HG03103 (cell line): Measurements from ENCODE around the gene ANKS3.

Experiments used
- ATAC-seq: cut with Tn5 transposase; IDR thresholded peaks from one replicate; pipeline ENCODE4 v1.9.1; 2021; ENCODE audit warnings: low read depth; ENCODE audit not compliant: unreplicated experiment

The ANKS3 gene

DNA sequence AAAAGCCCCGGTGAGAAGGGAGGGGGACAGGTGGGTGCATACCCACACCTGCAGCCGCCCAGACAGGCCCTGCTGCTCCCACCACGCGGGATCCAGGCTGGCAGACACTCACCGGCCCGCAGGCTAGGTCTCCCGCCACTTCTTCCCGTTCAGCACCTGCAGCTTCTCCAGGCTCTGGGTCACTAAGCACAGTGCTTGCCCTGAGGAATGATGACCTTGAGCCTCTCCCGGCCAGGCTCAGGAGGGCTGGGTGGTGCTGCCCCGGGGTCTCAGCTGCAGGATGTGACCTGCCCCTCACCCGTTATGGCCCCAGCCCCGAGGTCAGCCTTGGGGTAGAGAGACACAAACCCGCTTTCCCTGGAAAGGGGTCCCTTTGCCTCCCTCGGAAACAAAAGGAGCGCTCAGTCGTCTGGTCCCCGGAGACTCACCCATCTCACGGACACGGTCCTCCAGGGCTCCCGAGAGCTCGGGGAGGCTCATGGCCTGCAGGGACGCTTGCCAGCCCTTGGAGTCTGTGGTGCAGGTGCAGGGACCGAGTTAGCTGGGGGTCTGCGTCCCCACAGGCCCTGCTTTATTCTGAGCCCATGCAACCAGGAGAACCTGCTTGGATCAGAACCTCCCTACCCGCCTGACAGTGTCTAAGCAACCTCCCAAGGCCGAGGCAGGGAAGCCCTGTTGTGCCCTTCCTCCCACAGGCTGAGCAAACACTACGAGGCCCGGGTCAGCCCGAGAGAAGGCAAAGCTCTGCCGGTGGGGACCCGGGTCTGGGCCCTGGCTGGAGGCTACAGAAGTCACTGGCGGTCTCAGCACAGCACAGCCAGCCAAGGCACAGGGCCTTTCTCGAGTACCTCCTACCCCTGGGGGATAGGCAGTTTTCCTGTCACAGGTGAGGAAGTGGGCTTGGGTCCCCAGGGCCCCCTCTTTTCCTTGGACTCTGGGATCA is 36.9 kb downstream of the ANKS3 start:
- no peak for ATAC-seq

- no peak for ATAC-seq
Measured at GRCh38 chr16:4696172-4696904, 37.7 kb downstream of the ANKS3 start.

- ATAC-seq: no peak
Measured at GRCh38 chr16:4695473-4696171, 38.4 kb downstream of the ANKS3 start.

- ATAC-seq: no peak
Measured at GRCh38 chr16:4694642-4695451, 39.2 kb downstream of the ANKS3 start.

DNA sequence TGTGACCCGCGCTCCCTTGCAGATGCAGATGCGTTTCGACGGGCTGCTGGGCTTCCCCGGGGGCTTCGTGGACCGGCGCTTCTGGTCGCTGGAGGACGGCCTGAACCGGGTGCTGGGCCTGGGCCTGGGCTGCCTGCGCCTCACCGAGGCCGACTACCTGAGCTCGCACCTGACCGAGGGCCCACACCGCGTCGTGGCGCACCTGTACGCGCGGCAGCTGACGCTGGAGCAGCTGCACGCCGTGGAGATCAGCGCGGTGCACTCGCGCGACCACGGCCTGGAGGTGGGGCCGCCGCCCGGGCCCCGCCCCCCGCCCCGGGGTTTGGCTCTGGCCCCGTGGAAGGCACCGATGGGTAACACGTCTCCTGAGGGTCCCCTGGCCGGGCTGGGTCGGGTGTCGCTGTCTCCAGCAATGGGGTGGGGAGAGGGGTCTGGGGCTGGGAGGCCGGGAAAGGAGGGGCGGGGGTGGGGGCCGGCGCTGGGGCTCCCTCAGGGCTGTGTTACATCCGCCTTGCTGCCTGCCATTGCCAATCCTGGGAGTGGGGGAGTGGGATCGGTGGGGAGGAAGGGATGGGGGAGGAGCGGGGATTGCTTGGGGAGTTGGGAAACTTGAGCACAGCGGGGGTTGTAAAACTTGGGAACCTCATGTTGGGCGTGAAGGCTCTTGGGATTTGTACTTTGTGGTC is 40.0 kb downstream of the ANKS3 start:
- no peak for ATAC-seq

DNA sequence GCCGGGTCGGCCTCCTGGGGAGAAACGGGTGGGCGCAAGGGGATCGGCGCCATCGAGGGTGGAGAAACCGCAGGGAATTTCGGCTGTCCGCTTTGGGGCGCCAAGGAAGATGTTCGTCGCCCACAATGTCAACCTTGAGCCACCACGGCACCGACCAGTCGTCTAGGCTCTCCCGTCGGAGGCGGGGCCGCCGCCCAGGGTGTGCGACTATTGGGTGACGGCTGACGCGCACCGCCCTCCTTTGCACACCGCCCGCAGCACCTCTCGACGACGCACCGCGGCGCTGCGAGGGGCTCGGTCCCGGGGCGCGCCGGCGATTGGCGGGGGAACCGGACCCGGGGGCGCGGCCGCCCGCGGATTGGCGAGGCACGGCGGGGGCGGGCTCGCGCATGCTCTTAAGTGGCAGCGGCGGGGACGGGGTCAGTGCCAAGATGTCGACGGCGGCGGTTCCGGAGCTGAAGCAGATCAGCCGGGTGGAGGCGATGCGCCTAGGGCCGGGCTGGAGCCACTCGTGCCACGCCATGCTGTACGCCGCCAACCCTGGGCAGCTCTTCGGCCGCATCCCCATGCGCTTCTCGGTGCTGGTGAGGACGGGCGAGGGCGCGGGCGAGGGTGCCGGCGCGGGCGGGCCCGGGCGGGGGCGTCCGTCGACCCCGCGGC is 40.6 kb downstream of the ANKS3 start, which contains the start of gene NUDT16L1:
TSS of gene NUDT16L1 (plus strand) at position 267 of the 660 bp plus-strand sequence. CDS start at position 432, 165 bp downstream.
- peak; percentile 93 for ATAC-seq

DNA sequence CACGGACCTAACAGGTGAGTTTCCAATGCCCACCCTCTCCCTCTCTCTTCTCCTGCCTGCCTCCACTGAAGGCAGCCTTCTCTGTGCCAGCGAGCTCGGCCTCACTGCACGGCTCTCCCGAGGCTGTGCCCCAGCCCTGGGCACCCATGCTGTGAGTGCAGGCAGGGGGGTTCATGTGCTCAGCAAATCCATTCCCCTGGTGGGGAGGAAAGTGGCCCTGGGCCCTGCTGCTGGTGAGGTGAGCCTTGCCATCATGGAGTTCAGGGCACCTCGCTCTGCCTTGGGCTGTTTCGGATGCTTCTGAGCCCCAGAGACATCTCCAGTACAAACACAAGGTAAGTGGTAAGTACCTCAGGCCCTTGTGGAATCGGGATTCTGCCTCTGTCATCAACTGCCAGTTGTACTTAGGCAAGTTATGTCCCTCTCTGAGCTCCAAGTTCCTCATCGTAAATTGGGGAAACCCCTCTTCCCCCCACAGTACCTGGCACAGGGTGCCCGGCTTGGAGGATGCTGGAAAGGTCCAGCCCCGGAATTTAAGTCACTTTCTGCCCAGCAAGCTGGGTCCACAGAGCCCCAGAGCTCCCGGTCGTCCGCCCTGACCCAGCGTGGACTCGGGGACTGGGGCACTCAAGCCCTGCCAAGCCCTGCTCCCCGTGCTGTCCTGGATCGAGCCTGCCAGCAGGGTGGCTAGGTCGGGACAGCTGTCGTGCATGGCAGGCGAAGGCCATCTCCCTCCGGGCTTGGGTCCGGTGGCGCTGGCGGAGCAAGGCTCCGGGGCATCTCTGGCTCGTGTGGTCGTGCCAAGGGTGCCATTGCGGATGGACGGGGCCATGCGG is 41.4 kb downstream of the ANKS3 start:
- ATAC-seq: peak; percentile 5

DNA sequence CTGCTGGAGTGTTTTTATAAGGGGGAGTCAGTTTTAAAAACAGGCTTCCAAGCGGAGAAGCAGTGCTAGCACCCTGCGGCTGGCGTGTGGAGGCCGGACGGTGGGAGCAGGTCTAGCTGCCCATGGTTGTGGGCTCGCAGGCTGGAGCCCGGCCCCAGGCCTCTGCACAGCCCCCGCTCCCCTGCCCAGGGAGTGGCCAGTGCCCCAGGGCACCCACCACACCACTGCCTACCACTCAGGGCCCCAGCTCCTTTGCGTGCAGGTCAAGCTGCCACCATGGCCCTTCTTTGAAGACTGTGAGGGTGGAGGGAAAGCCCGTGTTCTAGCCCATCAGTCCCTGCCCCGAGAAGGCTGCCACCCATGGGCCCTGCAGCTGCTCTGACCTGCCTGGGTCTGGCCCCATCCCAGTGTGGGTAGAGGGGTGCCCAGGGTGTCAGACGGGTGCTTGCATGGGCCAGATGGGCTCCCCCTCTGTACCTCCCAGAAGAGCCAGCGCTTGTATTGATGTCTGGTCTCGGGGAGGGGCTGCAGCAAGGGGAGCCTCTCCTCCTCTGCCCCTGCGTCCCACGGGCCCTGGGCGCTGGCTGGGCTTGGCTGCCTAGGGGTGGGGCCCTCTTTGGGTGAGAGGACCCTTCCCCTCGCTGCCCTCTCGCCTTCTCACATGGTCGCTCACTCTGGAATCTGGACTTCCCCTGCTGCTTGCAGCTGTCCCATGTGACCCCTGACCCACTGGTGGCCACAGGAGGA is 42.2 kb downstream of the ANKS3 start:
- ATAC-seq: no peak

DNA sequence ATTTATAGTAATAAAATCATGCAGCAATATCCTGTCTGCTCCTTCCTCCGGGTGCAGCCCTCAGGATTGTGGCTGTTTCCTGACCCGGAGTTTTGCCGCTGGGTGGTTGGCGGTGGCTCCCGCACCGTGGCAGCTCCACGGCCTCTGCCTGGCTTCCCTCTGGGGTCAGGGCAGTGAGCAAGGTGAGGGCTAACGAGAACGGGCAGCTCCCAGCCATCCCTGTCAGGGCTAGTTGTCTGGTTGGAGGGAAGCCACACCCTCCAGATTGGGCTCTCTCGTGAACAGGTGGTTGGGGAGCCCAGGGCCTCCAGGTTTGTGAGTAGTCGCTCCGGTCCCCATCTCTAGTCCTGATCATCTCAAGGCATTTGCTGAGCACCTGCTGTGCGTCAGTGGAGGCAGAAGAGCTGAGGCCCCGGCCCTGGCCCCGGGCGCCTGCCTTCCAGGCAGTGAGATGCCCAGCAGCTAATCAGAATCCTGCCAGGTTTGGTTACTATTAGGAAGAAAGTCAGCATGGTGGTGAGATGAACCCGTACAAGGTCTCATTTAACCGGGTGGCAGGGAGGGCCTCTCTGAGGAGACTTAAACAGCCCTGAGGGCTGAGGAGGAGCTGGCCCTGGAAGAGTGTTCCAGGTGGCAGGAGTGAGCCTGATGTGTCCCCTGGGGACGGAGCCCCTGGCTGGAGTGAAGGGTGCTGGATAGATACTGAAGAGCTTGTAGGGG is 43.0 kb downstream of the ANKS3 start:
- ATAC-seq: no peak

GRCh38 chr16:4689864-4690704 is 44.0 kb downstream of the ANKS3 start:
- no peak for ATAC-seq

DNA sequence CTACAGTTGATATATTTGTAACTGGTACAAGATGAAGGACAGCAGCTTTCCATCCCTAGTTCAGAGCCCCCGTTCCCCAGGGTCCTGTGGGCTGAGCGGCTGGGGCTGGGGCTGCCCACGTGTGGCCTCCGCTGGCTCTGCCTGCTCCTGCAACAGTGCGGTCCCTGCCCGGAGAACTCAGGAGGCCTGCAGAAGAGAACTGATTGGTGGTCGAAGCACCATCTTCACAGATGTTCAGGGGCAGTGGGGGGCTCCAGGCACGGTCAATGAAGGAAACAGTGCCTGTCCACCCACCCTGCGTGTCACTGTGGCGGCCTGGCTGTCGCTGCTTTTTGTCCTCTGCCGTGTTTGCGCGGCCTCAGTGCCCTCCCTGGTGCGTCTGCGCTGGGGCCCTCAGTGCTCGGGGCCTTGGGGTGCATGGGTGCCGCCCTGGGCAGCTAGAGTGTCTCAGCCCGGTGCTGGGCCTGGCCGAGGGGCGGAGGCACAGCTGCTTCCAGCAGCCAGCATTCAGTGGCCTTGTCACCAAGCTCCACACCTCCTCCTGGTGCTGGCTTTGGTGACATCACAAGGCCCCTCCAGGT is 44.9 kb downstream of the ANKS3 start:
- ATAC-seq: no peak

DNA sequence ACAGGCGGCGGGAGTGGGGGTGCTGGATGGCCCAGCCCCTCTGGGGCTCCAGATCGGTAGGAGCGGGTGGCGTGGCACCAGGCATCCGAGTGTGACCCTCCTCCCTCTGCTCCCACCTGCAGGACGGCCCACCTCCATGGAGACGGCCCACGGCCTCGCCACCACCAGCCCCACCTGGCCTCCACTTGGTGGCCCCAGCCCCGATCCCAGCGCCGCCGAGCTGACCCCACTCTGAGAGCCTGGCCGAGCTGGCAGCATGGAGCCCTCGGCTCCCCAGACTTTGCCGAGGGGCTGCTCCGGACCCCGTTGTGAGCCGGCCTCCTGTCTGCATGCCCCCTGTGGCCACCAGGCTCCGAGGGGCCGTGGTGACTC is 45.4 kb downstream of the ANKS3 start:
- no peak for ATAC-seq

DNA sequence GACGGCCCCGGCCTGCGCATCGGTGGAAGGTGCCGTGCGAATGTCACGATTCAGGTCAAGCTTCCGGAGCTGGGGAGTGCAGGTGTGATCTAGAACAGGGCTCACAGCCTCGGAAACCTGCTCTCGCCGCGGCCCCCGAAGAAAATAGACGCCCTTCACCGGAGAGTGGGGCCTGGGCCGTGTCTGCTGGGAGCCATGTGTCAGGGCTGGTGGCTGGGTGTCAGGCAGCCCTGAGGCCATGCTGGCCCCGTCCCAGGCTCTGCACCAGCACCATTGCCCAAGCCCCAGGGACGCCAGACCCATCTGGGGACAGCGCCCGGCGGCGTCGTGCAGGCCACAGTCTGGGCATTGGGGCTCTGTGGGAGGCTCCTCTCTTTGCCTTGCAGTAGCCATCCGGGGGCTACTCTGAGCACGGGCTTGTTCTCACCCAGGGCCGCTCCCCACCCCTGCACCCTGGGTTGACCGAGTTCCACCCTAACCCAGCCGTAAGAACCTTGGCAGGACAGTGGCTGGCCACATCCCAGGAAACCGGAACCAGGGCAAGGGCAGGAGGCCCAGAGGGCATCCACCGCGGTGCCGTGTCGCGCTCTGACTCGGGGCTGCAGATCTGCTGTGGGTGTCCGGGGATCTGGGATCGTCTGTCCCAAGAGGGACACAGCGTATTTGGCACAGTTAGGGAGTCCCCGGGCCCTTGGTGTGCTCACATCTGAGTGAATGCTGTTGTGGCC is 46.0 kb downstream of the ANKS3 start:
- no peak for ATAC-seq

DNA sequence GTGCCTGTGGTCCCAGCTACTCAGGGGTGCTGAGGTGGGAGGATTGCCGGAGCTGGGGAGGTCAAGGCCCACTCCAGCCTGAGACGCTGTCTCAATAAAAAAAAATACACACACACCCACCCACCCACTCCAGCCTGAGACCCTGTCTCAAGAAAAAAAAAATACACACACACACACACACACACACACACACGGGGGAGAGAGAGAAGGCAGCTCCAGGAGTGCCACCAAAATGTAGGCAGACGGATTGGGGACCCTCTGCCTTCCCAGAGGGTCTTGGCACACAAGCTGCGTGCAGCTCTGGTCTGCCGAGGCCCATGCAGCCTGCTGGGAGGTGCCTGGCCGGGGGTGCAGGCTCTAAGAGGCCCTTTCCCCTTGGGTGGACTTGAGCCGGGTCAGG is 46.7 kb downstream of the ANKS3 start:
- no peak for ATAC-seq
